NCI-H1417 (cell line): ENCODE measurements around the gene PARL.

Experiments
- DNase-seq, 3 experiments: peaks; one replicate each; lab custom pipeline; 2025; lab: John Stamatoyannopoulos, UW

Gene PARL

GRCh38 chr3:183818041-183818620, 66.5 kb downstream of the PARL start:
- peak in 2 of 3 experiments; percentile 34 to 54 for DNase-seq

- DNase-seq: no peak
These were observed 67.0 kb downstream of the PARL start for GRCh38 chr3:183817639-183818038.

- DNase-seq: peak in 1 of 3 experiments; percentile 14
These were observed 67.8 kb downstream of the PARL start for GRCh38 chr3:183816681-183817510.

- DNase-seq: peak; percentile 45 to 73 (median 60)
These were observed 68.7 kb downstream of the PARL start for GRCh38 chr3:183815951-183816475.

- DNase-seq: peak in 1 of 3 experiments; percentile 71
These were observed 69.1 kb downstream of the PARL start for GRCh38 chr3:183815563-183815940.

GRCh38 chr3:183814240-183814639, 70.4 kb downstream of the PARL start:
- no peak for DNase-seq

- peak in 1 of 3 experiments; percentile 79 for DNase-seq
These were observed 71.8 kb downstream of the PARL start for GRCh38 chr3:183812761-183813445.

- DNase-seq: no peak
These were observed 73.0 kb downstream of the PARL start for GRCh38 chr3:183811638-183812037.

- no peak for DNase-seq
These were observed 73.8 kb downstream of the PARL start for GRCh38 chr3:183810643-183811594.

- peak; percentile 29 to 92 (median 83) for DNase-seq
These were observed 75.4 kb downstream of the PARL start for GRCh38 chr3:183809270-183809669.

GRCh38 chr3:183808355-183808754, 76.3 kb downstream of the PARL start:
- no peak for DNase-seq

- DNase-seq: no peak
These were observed 76.8 kb downstream of the PARL start for GRCh38 chr3:183807881-183808280.

- DNase-seq: peak; percentile 92 to 100 (median 96)
These were observed 77.4 kb downstream of the PARL start for GRCh38 chr3:183807209-183807728.

- DNase-seq: peak in 1 of 3 experiments; percentile 25
These were observed 81.7 kb downstream of the PARL start for GRCh38 chr3:183802989-183803388.

- DNase-seq: no peak
These were observed 83.1 kb downstream of the PARL start for GRCh38 chr3:183801601-183802000.

- no peak for DNase-seq
These were observed 84.3 kb downstream of the PARL start for GRCh38 chr3:183800243-183800863.

- no peak for DNase-seq
These were observed 85.2 kb downstream of the PARL start for GRCh38 chr3:183799461-183799860.

- DNase-seq: no peak
These were observed 86.7 kb downstream of the PARL start for GRCh38 chr3:183797996-183798395.

GRCh38 chr3:183796372-183796771, 88.3 kb downstream of the PARL start:
- no peak for DNase-seq

GRCh38 chr3:183794452-183794851, 90.2 kb downstream of the PARL start:
- no peak for DNase-seq

- DNase-seq: no peak
These were observed 91.7 kb downstream of the PARL start for GRCh38 chr3:183792976-183793375.
